Inflammatory macrophage (primary cell): ENCODE results near the gene SEMA6A.

ENCODE experiments used
- DNase-seq, 2 donors: peaks; one replicate each; pipeline ENCODE4 v3.0.0-alpha.2; 2020 to 2022

The SEMA6A gene

GRCh38 chr5:116488356-116489041 lies 86.1 kb downstream of the SEMA6A start:
- DNase-seq, result no peak

- DNase-seq, result no peak
Measured at GRCh38 chr5:116487045-116487444, 87.6 kb downstream of the SEMA6A start.

GRCh38 chr5:116486588-116486987 lies 88.0 kb downstream of the SEMA6A start:
- DNase-seq, result no peak

- no peak for DNase-seq
Measured at GRCh38 chr5:116484645-116485044, 90.0 kb downstream of the SEMA6A start.

GRCh38 chr5:116482394-116482793 lies 92.2 kb downstream of the SEMA6A start:
- no peak for DNase-seq

GRCh38 chr5:116480894-116481510 lies 93.6 kb downstream of the SEMA6A start:
- no peak for DNase-seq

GRCh38 chr5:116479776-116480675 lies 94.6 kb downstream of the SEMA6A start:
- DNase-seq, result peak in 1 of 2 donors; percentile 36

- no peak for DNase-seq
Measured at GRCh38 chr5:116478491-116478890, 96.1 kb downstream of the SEMA6A start.

GRCh38 chr5:116476897-116477537 lies 97.6 kb downstream of the SEMA6A start:
- no peak for DNase-seq

- no peak for DNase-seq
Measured at GRCh38 chr5:116475338-116475737, 99.3 kb downstream of the SEMA6A start.

- DNase-seq, result no peak
Measured at GRCh38 chr5:116473706-116474105, 100.9 kb downstream of the SEMA6A start.

GRCh38 chr5:116472274-116472673 lies 102.3 kb downstream of the SEMA6A start:
- no peak for DNase-seq

- no peak for DNase-seq
Measured at GRCh38 chr5:116469631-116470030, 105.0 kb downstream of the SEMA6A start.

- DNase-seq, result no peak
Measured at GRCh38 chr5:116468583-116468982, 106.0 kb downstream of the SEMA6A start.

GRCh38 chr5:116467465-116467843 lies 107.2 kb downstream of the SEMA6A start:
- no peak for DNase-seq

- DNase-seq, result no peak
Measured at GRCh38 chr5:116466727-116467464, 107.7 kb downstream of the SEMA6A start.

GRCh38 chr5:116465411-116465810 lies 109.2 kb downstream of the SEMA6A start:
- DNase-seq, result no peak

GRCh38 chr5:116464144-116464708 lies 110.4 kb downstream of the SEMA6A start:
- DNase-seq, result no peak

- no peak for DNase-seq
Measured at GRCh38 chr5:116462500-116462899, 112.1 kb downstream of the SEMA6A start.

GRCh38 chr5:116459301-116459700 lies 115.3 kb downstream of the SEMA6A start:
- no peak for DNase-seq

GRCh38 chr5:116457062-116457461 lies 117.6 kb downstream of the SEMA6A start:
- DNase-seq, result no peak

GRCh38 chr5:116456036-116456435 lies 118.6 kb downstream of the SEMA6A start:
- no peak for DNase-seq
